Esophagus muscularis mucosa (tissue), 4 donors: ENCODE measurements around the gene GP2. TPM values are rescaled to one million over a fixed set of nuclear protein-coding genes. Genes with fewer than 3 reads are reported as not detected.

Source experiments
- DNase-seq: peaks from one replicate; pipeline ENCODE4 v3.0.0-alpha.2; 2017; ENCODE audit errors: extremely low spot score
- H3K27ac ChIP-seq, 4 donors: fragments of 200-600 bp; sonication (generic); replicated peaks in 1 of 4; 1 replicate in 3 of 4; 2 replicates in 1 of 4; pipeline ENCODE4 v1.5.1; 2016 to 2019; ENCODE audit warnings: mild to moderate bottlenecking in 1 of 4
- H3K27me3 ChIP-seq, 4 donors: fragments of 200-600 bp; sonication (generic); one replicate each; pipeline versions ENCODE4 v1.5.1 to v1.6.0; 2016 to 2019
- H3K36me3 ChIP-seq, 4 donors: fragments of 200-600 bp; sonication (generic); one replicate each; pipeline ENCODE4 v1.5.1; 2016 to 2019
- H3K4me1 ChIP-seq, 4 donors: fragments of 200-600 bp; sonication (generic); one replicate each; pipeline ENCODE4 v1.5.1; 2016 to 2019
- H3K4me3 ChIP-seq, 4 donors: fragments of 200-600 bp; sonication (generic); 1 replicate in 2 of 4; 2 replicates in 2 of 4; pipeline ENCODE4 v1.5.1; 2016 to 2019; ENCODE audit warnings: mild to moderate bottlenecking in 4 of 4, moderate library complexity in 1 of 4
- H3K9me3 ChIP-seq, 4 donors: fragments of 200-600 bp; sonication (generic); 1 replicate in 3 of 4; 2 replicates in 1 of 4; pipeline ENCODE4 v1.5.1; 2016 to 2019
- CTCF ChIP-seq, 3 experiments: fragments of 200-600 bp in 2 of 3; fragments of 450-650 bp in 1 of 3; sonication (generic) in 2 of 3; IDR thresholded peaks; one replicate each; pipeline ENCODE4 v1.5.1; 2017 to 2019; ENCODE audit warnings: antibody characterized with exemption in 3 of 3, mild to moderate bottlenecking in 2 of 3, moderate library complexity in 1 of 3
- EP300 ChIP-seq: sonication (generic); formaldehyde crosslinking; IDR thresholded peaks from one replicate; pipeline ENCODE4 v1.6.1; 2017; ENCODE audit warnings: antibody characterized with exemption
- POLR2A ChIP-seq: fragments of 450-650 bp; IDR thresholded peaks from one replicate; pipeline ENCODE4 v1.6.1; 2017; ENCODE audit warnings: antibody characterized with exemption, moderate library complexity, mild to moderate bottlenecking, low read depth
- POLR2AphosphoS5 ChIP-seq, 2 donors: sonication (generic); formaldehyde crosslinking; IDR thresholded peaks; one replicate each; pipeline ENCODE4 v1.6.1; 2017; ENCODE audit warnings: antibody characterized with exemption in 2 of 2
- WGBS: methylation state at CpG from one replicate; pipeline ENCODE4 v1.1.5; 2018; 5-methylcytosine and 5-hydroxymethylcytosine counted together
- intact Hi-C: fragments of 100-400 bp; cut with DNase I; formaldehyde crosslinking; loops from one replicate; pipeline ENCODE4 v1.15.1; 2023
- total RNA-seq, 4 donors: library from RNA; depleted of rRNA; stranded (reverse); fragments of >200 nt; gene quantifications; one replicate each; pipeline versions ENCODE4 v1.1.0 to v1.2.1, GENCODE V29; 2016

GP2 gene
- total RNA-seq, 4 donors from 2014 or later: not detected

- intact Hi-C loops: no loop called here
- no peak for DNase-seq
- H3K36me3 ChIP-seq: no peaks in the 10 kb centered on the region
- TF ChIP-seq POLR2A: no peak
- TF ChIP-seq EP300: no peak
- no peak for TF ChIP-seq CTCF (IDR thresholded peaks at IDR 0.05)
- no peak for TF ChIP-seq POLR2AphosphoS5 (IDR thresholded peaks at IDR 0.05)
- H3K27ac ChIP-seq: no peak overlapping the region
- peaks cover 0 to 8% (median 0%) of the 10 kb centered on the region in 4 donors for H3K27me3 ChIP-seq
- H3K9me3 ChIP-seq: no peaks in the 10 kb centered on the region
- no peaks in the 10 kb centered on the region for H3K4me1 ChIP-seq
- no peak overlapping the region for H3K4me3 ChIP-seq
- 39% methylated on average over 6 of the region's 6 CpGs for WGBS
Measured at GRCh38 chr16:20285993-20286499, 41.3 kb downstream of the GP2 start.

GRCh38 chr16:20280259-20280658, 47.1 kb downstream of the GP2 start:
- TF ChIP-seq CTCF (IDR thresholded peaks at IDR 0.05): no peak
- no peak for TF ChIP-seq POLR2AphosphoS5 (IDR thresholded peaks at IDR 0.05)
- no peak for TF ChIP-seq POLR2A
- no peak for TF ChIP-seq EP300
- no peak overlapping the region for H3K4me3 ChIP-seq
- no peaks in the 10 kb centered on the region for H3K27me3 ChIP-seq
- WGBS: 53% methylated on average over 3 of the region's 3 CpGs
- H3K4me1 ChIP-seq: no peaks in the 10 kb centered on the region
- no peak for DNase-seq
- no peak overlapping the region for H3K27ac ChIP-seq
- intact Hi-C loops: no loop called here
- no peaks in the 10 kb centered on the region for H3K36me3 ChIP-seq
- H3K9me3 ChIP-seq: no peaks in the 10 kb centered on the region

- Histone ChIP-seq H3K4me1 (no peaks in the 10 kb centered on the region), H3K9me3 (no peaks in the 10 kb centered on the region), H3K27me3 (no peaks in the 10 kb centered on the region), H3K36me3 (no peaks in the 10 kb centered on the region), H3K4me3 (no peak overlapping the region), H3K27ac (no peak overlapping the region)
- intact Hi-C loops: no loop called here
- no peak for DNase-seq
- TF ChIP-seq POLR2AphosphoS5 (IDR thresholded peaks at IDR 0.05) (no peak), CTCF (IDR thresholded peaks at IDR 0.05) (no peak), POLR2A (no peak), EP300 (no peak)
- 69% methylated on average over 2 of the region's 2 CpGs for WGBS
Measured at GRCh38 chr16:20271893-20272292, 55.4 kb downstream of the GP2 start.

GRCh38 chr16:20268409-20268808, 58.9 kb downstream of the GP2 start:
- no peak overlapping the region for H3K4me3 ChIP-seq
- H3K27ac ChIP-seq: no peak overlapping the region
- intact Hi-C loops: no loop called here
- H3K4me1 ChIP-seq: no peaks in the 10 kb centered on the region
- no peak for DNase-seq
- TF ChIP-seq POLR2AphosphoS5 (IDR thresholded peaks at IDR 0.05) (no peak), CTCF (IDR thresholded peaks at IDR 0.05) (no peak), EP300 (no peak), POLR2A (no peak)
- H3K9me3 ChIP-seq: no peaks in the 10 kb centered on the region
- no peaks in the 10 kb centered on the region for H3K36me3 ChIP-seq
- 72% methylated on average over 5 of the region's 5 CpGs for WGBS
- H3K27me3 ChIP-seq: peaks cover 0 to 4% (median 0%) of the 10 kb centered on the region in 4 donors

- no peaks in the 10 kb centered on the region for H3K9me3 ChIP-seq
- H3K4me3 ChIP-seq: no peak overlapping the region
- DNase-seq: no peak
- no peak for TF ChIP-seq POLR2A
- WGBS: 87% methylated on average over 4 of the region's 4 CpGs
- no peaks in the 10 kb centered on the region for H3K36me3 ChIP-seq
- no peak overlapping the region for H3K27ac ChIP-seq
- intact Hi-C loops: no loop called here
- H3K4me1 ChIP-seq: no peaks in the 10 kb centered on the region
- peaks cover 0 to 21% (median 0%) of the 10 kb centered on the region in 4 donors for H3K27me3 ChIP-seq
Measured at GRCh38 chr16:20265019-20265418, 62.3 kb downstream of the GP2 start.
